ACHN (cell line): Measurements from ENCODE around the gene TET3.
A peak's percentile ranks its signal among the peaks of the same experiment; 100 is the strongest.

ENCODE experiments used
- DNase-seq: peaks from one replicate; pipeline ENCODE4 v3.0.0-alpha.2; 2015
- in situ Hi-C: cut with HindIII; loops from 2 replicates; pipeline ENCODE4 v1.10.0; 2017; ENCODE audit warnings: low sequenced_read_pairs, low pct_ligation_motif_present, low pct_unique_long_range_greater_than_20kb

The TET3 gene

GRCh38 chr2:73983322-73984202 lies 1.1 kb upstream of the TET3 start:
- in situ Hi-C loops = no loop called here

DNA sequence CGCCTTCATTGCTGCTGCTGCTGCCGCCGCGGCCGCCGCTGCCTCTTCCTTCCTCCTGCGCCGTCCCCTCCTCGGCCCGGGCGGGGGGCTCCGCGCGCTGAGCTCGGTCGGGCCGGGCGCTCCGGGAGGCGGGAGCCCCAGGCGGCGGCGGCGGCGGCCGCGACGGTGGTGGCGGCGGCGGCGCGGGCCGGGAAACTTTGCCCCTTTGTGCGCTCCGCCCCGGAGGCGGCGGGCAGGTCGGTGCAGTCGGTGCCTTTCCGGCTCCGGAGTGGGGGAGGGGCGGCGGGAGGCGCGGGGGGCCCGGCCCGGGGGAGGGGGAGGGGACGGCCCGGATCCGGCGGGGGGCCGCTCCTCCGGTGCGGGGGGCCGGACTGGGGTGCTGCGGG lies 205 bp downstream of the TET3 start:
- in situ Hi-C loops = no loop called here
- peak; percentile 43 for DNase-seq

More at GRCh38 chr2:73983322-73984202, 1.1 kb upstream of the TET3 start:
- no peak for DNase-seq

- peak; percentile 43 for DNase-seq
- in situ Hi-C loops = no loop called here
Observed at GRCh38 chr2:73985308-73986084, 786 bp downstream of the TET3 start.

- no peak for DNase-seq
- in situ Hi-C loops = no loop called here
Observed at GRCh38 chr2:73986085-73986681, 1.5 kb downstream of the TET3 start.

DNA sequence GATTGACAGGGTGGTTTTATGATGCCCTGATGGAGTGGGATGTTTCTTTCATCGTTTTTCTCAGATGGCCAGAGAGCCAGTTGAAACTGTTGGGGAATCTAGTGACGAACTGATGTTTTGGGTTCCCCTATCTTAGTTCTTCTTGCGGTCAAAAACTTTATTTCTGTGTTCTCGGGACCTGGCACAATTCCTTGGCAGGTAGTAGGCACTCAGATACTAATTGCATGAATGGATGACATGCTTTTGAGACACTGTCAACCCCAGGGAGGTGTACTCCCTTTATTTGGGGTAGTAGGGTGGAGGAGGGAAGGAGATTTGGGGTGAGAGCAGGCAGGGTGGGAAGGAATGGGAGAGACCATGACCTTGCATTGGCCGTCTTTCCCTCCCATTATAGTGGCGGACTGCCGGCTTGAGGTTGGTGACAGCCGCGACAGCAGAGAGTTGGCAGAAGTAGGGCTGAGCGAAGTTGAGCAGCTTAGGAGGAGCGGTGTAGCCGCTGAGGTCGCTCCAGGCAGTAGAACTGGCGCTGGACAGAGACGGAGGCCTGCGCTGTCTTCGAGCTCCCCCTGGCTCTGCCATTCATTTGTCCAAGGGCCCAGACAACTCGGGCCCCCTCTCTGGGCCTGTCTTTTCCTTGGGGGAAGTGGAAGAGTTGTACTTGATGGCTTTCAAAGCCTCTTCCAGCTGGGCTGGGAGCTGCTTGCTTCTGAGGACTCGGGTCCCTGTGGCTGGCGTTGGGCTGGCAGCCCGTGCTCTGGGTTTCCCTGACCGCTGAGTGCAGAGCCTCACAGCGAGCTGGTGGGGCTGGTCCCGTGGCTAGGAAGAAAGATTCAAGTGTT lies 2.6 kb downstream of the TET3 start:
- no peak for DNase-seq
- in situ Hi-C loops = no loop called here

DNA sequence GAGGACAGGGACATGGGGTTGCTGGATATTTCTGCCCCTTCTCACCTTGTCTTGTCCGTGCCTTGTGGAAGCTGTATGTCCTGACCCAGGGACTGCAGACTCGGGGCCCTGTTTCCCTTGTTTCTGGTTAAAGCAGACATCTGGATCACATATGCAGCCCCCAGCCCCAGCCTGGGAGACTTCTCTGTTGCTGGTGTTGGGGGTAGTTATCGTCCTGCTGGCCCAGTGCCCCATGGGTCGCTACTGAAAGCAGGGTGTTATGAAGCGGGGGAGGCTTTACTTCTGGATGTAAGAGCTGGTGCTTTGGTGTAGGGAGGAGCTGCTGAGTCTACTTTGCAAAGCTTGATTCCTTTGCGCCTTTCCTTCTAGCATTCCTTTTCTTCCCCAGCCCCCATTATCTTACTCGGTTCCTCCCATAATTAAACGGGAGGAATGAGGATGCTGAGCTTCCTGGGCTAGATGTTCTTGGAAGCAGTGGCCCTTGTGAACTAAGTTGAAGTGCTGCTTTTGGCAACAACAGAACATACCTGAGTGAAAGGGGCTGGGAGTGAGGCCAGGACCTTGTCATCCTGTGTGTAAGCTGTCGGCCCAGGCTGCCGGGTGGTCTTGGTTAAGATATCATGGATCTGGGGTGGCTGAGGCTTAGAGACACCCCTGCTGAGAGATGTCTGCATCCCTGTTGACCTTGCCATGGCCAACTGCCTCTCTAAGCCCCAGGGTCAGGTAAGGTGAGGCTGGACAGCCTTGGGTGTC lies 3.4 kb downstream of the TET3 start:
- in situ Hi-C loops = no loop called here
- DNase-seq = no peak

GRCh38 chr2:73989972-73990371 lies 5.3 kb downstream of the TET3 start:
- no peak for DNase-seq
- in situ Hi-C loops = no loop called here

GRCh38 chr2:73990531-73990930 lies 5.8 kb downstream of the TET3 start:
- no peak for DNase-seq
- in situ Hi-C loops = no loop called here

- no peak for DNase-seq
- in situ Hi-C loops = no loop called here
Observed at GRCh38 chr2:73992036-73992435, 7.3 kb downstream of the TET3 start.

GRCh38 chr2:73993376-73993775 lies 8.7 kb downstream of the TET3 start:
- in situ Hi-C loops = no loop called here
- DNase-seq = no peak

GRCh38 chr2:73993778-73994177 lies 9.1 kb downstream of the TET3 start:
- in situ Hi-C loops = no loop called here
- DNase-seq = no peak

- in situ Hi-C loops = no loop called here
- DNase-seq = no peak
Observed at GRCh38 chr2:73994178-73994831, 9.6 kb downstream of the TET3 start.

DNA sequence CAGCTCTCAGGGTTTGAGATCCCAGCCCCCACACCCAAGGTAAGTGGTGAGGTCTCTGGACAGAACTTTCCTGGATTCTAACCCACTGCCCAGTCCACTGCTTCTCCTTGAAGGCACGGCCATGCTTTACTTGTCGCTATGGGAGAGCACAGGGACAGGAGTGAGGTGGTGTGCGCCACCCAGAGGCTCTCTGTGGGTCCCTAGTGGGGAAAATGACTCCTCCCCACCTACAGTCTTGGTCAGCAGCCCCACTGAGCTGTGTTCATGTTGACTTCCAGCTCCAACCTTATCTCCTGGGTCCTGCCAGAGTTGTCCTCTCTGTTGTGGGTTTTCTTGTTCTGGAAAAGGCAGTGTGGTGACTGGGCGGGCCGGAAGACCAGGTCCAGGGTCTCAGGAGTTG lies 11.1 kb downstream of the TET3 start:
- in situ Hi-C loops = no loop called here
- DNase-seq = no peak

- in situ Hi-C loops = no loop called here
- no peak for DNase-seq
Observed at GRCh38 chr2:73997813-73998212, 13.1 kb downstream of the TET3 start.

DNA sequence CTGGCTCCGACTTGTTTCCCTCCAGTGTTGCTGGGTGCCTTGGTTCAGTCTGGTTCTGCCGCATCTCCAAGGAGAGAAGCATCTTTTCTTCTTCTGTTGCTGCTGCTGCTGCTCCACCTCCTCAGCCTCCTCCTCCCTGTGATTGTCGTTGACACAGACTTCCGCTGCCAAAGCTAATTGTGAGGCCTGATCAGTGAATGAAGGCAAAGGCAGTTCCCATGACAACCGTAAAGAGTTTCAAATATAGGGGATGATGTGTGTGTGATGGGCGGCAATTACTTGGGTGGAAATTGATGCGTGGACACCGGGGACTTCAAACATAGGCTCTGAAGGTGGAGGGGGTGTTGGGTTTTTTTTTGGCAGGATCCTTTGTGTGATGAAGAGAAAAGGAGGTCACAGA lies 13.7 kb downstream of the TET3 start:
- in situ Hi-C loops = no loop called here

DNA sequence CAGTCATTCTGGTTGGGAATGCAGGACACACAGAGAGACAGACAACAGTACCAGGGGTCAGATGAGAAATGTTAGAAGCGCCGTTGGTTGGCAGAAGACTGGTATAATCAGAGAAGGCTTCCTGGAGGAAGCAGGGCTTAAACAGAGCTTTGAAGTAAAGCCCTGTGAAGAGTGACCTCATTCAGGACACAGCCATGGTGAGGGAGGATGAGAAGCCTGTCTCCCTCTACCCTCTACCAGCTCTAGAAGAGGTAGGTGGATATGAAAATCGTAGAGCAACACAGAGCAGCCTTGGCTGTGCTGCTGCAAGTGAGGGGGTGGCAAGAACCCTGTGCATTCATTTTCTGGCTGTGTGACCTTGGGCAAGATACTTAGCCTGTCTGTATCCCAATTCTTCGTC lies 14.2 kb downstream of the TET3 start:
- DNase-seq = no peak
- in situ Hi-C loops = no loop called here

More for the DNA sequence above, 13.7 kb downstream of the TET3 start:
- no peak for DNase-seq

GRCh38 chr2:73999881-74000597 lies 15.3 kb downstream of the TET3 start:
- DNase-seq = peak; percentile 49

More at GRCh38 chr2:73999881-74000597, 15.3 kb downstream of the TET3 start:
- in situ Hi-C loops = no loop called here
